GM12878 (cell line): ENCODE measurements around the gene SLA2. TPM values are rescaled to one million over a fixed set of nuclear protein-coding genes. Genes with fewer than 3 reads are reported as not detected.

Experiments used
- ATAC-seq: fragments of 200-7000 bp; cut with Tn5 transposase; 3 replicates; pipeline ENCODE4 v1.9.1; 2020; ENCODE audit warnings: mild to moderate bottlenecking, moderate library complexity
- BruUV-seq: library from RNA; stranded (reverse); fragments of 400-500 nt; replicated peaks from 2 replicates; lab custom pipeline; 2021; lab: Mats Ljungman, UMichigan
- CTCF ChIA-PET: fragments of 300-600 bp; sonication (Branson Sonifier 250); formaldehyde crosslinking; extraction: SDS; loops from one replicate; lab custom pipeline; 2021; ENCODE audit warnings: inconsistent platforms; lab: Yijun Ruan, JAX
- POLR2A ChIA-PET: fragments of 350-600 bp; formaldehyde crosslinking; extraction: SDS; loops from one replicate; lab custom pipeline; 2021; ENCODE audit warnings: inconsistent platforms; lab: Charles Lee
- RAD21 ChIA-PET: fragments of 300-600 bp; sonication (Branson Sonifier 250); formaldehyde crosslinking; loops from one replicate; lab custom pipeline; 2023; ENCODE audit warnings: antibody characterized with exemption; ENCODE audit not compliant: unreplicated experiment; lab: Charles Lee
- SMC1A ChIA-PET: fragments of 300-600 bp; sonication (Branson Sonifier 250); formaldehyde crosslinking; loops from one replicate; lab custom pipeline; 2023; ENCODE audit not compliant: unreplicated experiment, uncharacterized antibody; lab: Charles Lee
- DNase-seq: peaks from one replicate; pipeline ENCODE4 v3.0.0-alpha.2; 2011; ENCODE audit warnings: low read depth, low spot score
- FAIRE-seq: peaks from 3 replicates; lab custom pipeline; 2011; peaks lifted over from hg19 to GRCh38; lab: Jason Lieb, UNC
- H2AFZ ChIP-seq: 2 replicates; pipeline ENCODE4 v1.6.0; 2011; ENCODE audit warnings: low read depth, low read length, control low read depth; ENCODE audit not compliant: control insufficient read depth
- H3K27ac ChIP-seq: 2 replicates; pipeline ENCODE4 v1.5.1; 2011; ENCODE audit warnings: control low read depth; ENCODE audit not compliant: control insufficient read depth, insufficient read depth
- H3K27me3 ChIP-seq, 2 experiments: replicated peaks in 1 of 2; 2 replicates each; pipeline versions ENCODE4 v1.6.0 to v1.6.1; 2011; ENCODE audit warnings: low read length in 1 of 2; ENCODE audit not compliant: control insufficient read depth in 2 of 2, insufficient read depth in 2 of 2
- H3K36me3 ChIP-seq, 2 experiments: 2 replicates each; pipeline ENCODE4 v1.5.1; 2011; ENCODE audit warnings: low read length in 1 of 2; ENCODE audit not compliant: control insufficient read depth in 2 of 2, insufficient read depth in 2 of 2
- H3K4me1 ChIP-seq: 2 replicates; pipeline ENCODE4 v1.6.1; 2011; ENCODE audit warnings: mild to moderate bottlenecking, low read length, moderate library complexity, mixed read lengths; ENCODE audit not compliant: control insufficient read depth, insufficient read depth
- H3K4me2 ChIP-seq: 2 replicates; pipeline ENCODE4 v1.6.0; 2011; ENCODE audit warnings: control low read depth; ENCODE audit not compliant: control insufficient read depth, insufficient read depth
- H3K4me3 ChIP-seq: fragments of 200-600 bp; sonication (generic); 2 replicates; pipeline ENCODE4 v1.5.1; 2016
- H3K79me2 ChIP-seq: 2 replicates; pipeline ENCODE4 v1.6.0; 2011; ENCODE audit warnings: low read length; ENCODE audit not compliant: control insufficient read depth, insufficient read depth
- H3K9ac ChIP-seq: 2 replicates; pipeline ENCODE4 v1.8.0; 2011; ENCODE audit warnings: low read length, control low read depth, mixed read lengths; ENCODE audit not compliant: control insufficient read depth, insufficient read depth
- H3K9me3 ChIP-seq: replicated peaks from 3 replicates; pipeline ENCODE4 v1.5.1; 2011; ENCODE audit warnings: mild to moderate bottlenecking, low read length; ENCODE audit not compliant: control insufficient read depth, insufficient read depth
- H4K20me1 ChIP-seq: 2 replicates; pipeline ENCODE4 v1.6.0; 2011; ENCODE audit not compliant: control insufficient read depth, insufficient read depth
- BHLHE40 ChIP-seq, 2 experiments: fragments of 450-650 bp in 1 of 2; IDR thresholded peaks; 2 replicates each; pipeline ENCODE4 v1.6.1; 2011 to 2017; ENCODE audit warnings: low read depth in 2 of 2, borderline replicate concordance in 1 of 2, improper control_type of control experiment in 1 of 2, low read length in 1 of 2, mild to moderate bottlenecking in 1 of 2
- CEBPZ ChIP-seq: fragments of 150-350 bp; IDR thresholded peaks from 2 replicates; pipeline ENCODE4 v1.6.1; 2016; ENCODE audit warnings: low read depth, low read length
- HDAC6 ChIP-seq: fragments of 200-600 bp; sonication (generic); IDR thresholded peaks from one replicate; pipeline ENCODE4 v1.8.0; 2017; ENCODE audit warnings: antibody characterized with exemption; ENCODE audit not compliant: unreplicated experiment
- MYB ChIP-seq: fragments of 150-350 bp; IDR thresholded peaks from 2 replicates; pipeline ENCODE4 v1.6.1; 2014; ENCODE audit warnings: mild to moderate bottlenecking, low read depth, low read length, borderline replicate concordance
- POLR2A ChIP-seq: IDR thresholded peaks from 2 replicates; pipeline ENCODE4 v1.6.1; 2011; ENCODE audit warnings: low read depth, mild to moderate bottlenecking, low read length
- RAD21 ChIP-seq: IDR thresholded peaks from 2 replicates; pipeline ENCODE4 v1.6.1; 2011; ENCODE audit warnings: mild to moderate bottlenecking, low read depth, low read length, moderate library complexity; ENCODE audit not compliant: insufficient read depth
- RELA ChIP-seq: fragments of 450-650 bp; IDR thresholded peaks from 2 replicates; pipeline ENCODE4 v1.8.0; 2014; ENCODE audit warnings: borderline replicate concordance; ENCODE audit not compliant: partially characterized antibody
- STAT1 ChIP-seq: fragments of 450-650 bp; conservative IDR thresholded peaks from 2 replicates; pipeline ENCODE4 v1.6.1; 2014; ENCODE audit warnings: antibody characterized with exemption, mild to moderate bottlenecking
- ZBED1 ChIP-seq: IDR thresholded peaks from 2 replicates; pipeline ENCODE4 v1.6.1; 2016; ENCODE audit warnings: borderline replicate concordance
- WGBS: methylation state at CpG from one replicate; pipeline ENCODE4 v1.1.6; 2016; ENCODE audit warnings: low lambda C conversion rate; ENCODE audit not compliant: insufficient replicate concordance, insufficient coverage; ENCODE audit errors: missing lambda C conversion rate; 5-methylcytosine and 5-hydroxymethylcytosine counted together
- in situ Hi-C: fragments of 300-500 bp; cut with MboI; formaldehyde crosslinking; loops from 9 replicates; pipeline ENCODE4 v1.14.3; 2018; ENCODE audit warnings: mixed read lengths
- intact Hi-C: fragments of 100-400 bp; cut with micrococcal nuclease; formaldehyde crosslinking; loops from one replicate; pipeline ENCODE4 v1.14.2; 2022; ENCODE audit not compliant: unreplicated experiment
- polyA plus RNA-seq, 11 experiments: library from polyadenylated mRNA; depleted of rRNA in 4 of 11; unstranded in 6 of 11; stranded (reverse) in 5 of 11; fragments of >200 nt; fragmentation: Nextera tagmentation in 4 of 11; fragmentation: Illumina TruSeq in 1 of 11; extraction: Ambion mirVana in 4 of 11; extraction: Trizol in 1 of 11; gene quantifications; 1 replicate in 1 of 11; 2 replicates in 10 of 11; pipeline versions ENCODE4 v1.2.1 to v1.2.3, GENCODE V29; 2011 to 2016; ENCODE audit warnings: inconsistent platforms in 2 of 11, missing spikeins in 2 of 11, low read depth in 1 of 11
- total RNA-seq, 4 experiments: library from RNA; depleted of rRNA in 3 of 4; stranded (reverse); fragments of >200 nt in 3 of 4; fragmentation: Illumina TruSeq in 1 of 4; extraction: Trizol in 1 of 4; gene quantifications; 2 replicates each; pipeline versions ENCODE4 v1.2.1 to v1.2.3, GENCODE V29; 2013 to 2021
- TF ChIP-seq, protein P1 (sequence below): fragments of 450-650 bp; IDR thresholded peaks from 2 replicates; pipeline ENCODE4 v1.6.1; 2016; ENCODE audit warnings: mild to moderate bottlenecking
- TF ChIP-seq, protein P2 (sequence below): IDR thresholded peaks from 2 replicates; pipeline ENCODE4 v1.6.1; 2012; ENCODE audit warnings: mild to moderate bottlenecking, low read depth, low read length
- TF ChIP-seq, protein P3 (sequence below): fragments of 150-350 bp; IDR thresholded peaks from 2 replicates; pipeline ENCODE4 v1.6.1; 2014; ENCODE audit warnings: mild to moderate bottlenecking, low read depth, low read length

Gene SLA2
- total and polyA plus RNA-seq, 10 of the 15 experiments (the other 5 are each of a cell fraction or from before 2014, with no cell fraction given) = 0.29 to 3.3 (median 1.4) TPM

GRCh38 chr20:36569847-36570429, 76.1 kb downstream of the SLA2 start:
- ChIA-PET CTCF (interaction anchor here (1.3 kb wide), 1 partner anchor 204 kb away, joined by 3 read pairs; the partner anchor contains the start of gene DSN1), POLR2A (interaction anchor here (4.2 kb wide), 1 partner anchor 35 kb away, joined by 53 read pairs; the partner anchor contains the start of gene RAB5IF)
- TF ChIP-seq, protein P1, sequence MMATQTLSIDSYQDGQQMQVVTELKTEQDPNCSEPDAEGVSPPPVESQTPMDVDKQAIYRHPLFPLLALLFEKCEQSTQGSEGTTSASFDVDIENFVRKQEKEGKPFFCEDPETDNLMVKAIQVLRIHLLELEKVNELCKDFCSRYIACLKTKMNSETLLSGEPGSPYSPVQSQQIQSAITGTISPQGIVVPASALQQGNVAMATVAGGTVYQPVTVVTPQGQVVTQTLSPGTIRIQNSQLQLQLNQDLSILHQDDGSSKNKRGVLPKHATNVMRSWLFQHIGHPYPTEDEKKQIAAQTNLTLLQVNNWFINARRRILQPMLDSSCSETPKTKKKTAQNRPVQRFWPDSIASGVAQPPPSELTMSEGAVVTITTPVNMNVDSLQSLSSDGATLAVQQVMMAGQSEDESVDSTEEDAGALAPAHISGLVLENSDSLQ = no peak
- no peak for TF ChIP-seq STAT1
- TF ChIP-seq RAD21 = no peak
- no peak for TF ChIP-seq RELA
- no peak for TF ChIP-seq HDAC6
- TF ChIP-seq, protein P2, sequence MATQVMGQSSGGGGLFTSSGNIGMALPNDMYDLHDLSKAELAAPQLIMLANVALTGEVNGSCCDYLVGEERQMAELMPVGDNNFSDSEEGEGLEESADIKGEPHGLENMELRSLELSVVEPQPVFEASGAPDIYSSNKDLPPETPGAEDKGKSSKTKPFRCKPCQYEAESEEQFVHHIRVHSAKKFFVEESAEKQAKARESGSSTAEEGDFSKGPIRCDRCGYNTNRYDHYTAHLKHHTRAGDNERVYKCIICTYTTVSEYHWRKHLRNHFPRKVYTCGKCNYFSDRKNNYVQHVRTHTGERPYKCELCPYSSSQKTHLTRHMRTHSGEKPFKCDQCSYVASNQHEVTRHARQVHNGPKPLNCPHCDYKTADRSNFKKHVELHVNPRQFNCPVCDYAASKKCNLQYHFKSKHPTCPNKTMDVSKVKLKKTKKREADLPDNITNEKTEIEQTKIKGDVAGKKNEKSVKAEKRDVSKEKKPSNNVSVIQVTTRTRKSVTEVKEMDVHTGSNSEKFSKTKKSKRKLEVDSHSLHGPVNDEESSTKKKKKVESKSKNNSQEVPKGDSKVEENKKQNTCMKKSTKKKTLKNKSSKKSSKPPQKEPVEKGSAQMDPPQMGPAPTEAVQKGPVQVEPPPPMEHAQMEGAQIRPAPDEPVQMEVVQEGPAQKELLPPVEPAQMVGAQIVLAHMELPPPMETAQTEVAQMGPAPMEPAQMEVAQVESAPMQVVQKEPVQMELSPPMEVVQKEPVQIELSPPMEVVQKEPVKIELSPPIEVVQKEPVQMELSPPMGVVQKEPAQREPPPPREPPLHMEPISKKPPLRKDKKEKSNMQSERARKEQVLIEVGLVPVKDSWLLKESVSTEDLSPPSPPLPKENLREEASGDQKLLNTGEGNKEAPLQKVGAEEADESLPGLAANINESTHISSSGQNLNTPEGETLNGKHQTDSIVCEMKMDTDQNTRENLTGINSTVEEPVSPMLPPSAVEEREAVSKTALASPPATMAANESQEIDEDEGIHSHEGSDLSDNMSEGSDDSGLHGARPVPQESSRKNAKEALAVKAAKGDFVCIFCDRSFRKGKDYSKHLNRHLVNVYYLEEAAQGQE = no peak
- no peak for TF ChIP-seq POLR2A
- TF ChIP-seq BHLHE40 (IDR thresholded peaks at IDR 0.05; ENCODE audit: borderline replicate concordance in 1 of 2, low read depth in 2 of 2, low read length in 1 of 2) = no peak
- TF ChIP-seq CEBPZ = no peak
- TF ChIP-seq ZBED1 = no peak
- TF ChIP-seq, protein P3, sequence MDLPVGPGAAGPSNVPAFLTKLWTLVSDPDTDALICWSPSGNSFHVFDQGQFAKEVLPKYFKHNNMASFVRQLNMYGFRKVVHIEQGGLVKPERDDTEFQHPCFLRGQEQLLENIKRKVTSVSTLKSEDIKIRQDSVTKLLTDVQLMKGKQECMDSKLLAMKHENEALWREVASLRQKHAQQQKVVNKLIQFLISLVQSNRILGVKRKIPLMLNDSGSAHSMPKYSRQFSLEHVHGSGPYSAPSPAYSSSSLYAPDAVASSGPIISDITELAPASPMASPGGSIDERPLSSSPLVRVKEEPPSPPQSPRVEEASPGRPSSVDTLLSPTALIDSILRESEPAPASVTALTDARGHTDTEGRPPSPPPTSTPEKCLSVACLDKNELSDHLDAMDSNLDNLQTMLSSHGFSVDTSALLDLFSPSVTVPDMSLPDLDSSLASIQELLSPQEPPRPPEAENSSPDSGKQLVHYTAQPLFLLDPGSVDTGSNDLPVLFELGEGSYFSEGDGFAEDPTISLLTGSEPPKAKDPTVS = no peak
- no peak for TF ChIP-seq MYB

More at GRCh38 chr20:36569847-36570429, 76.1 kb downstream of the SLA2 start:
- no peak for ATAC-seq
- no peak overlapping the region for H3K9ac ChIP-seq
- H3K79me2 ChIP-seq = peaks cover 16% of the 10 kb centered on the region
- H3K4me1 ChIP-seq = peaks cover 2% of the 10 kb centered on the region; the same call in 1 of the 2 replicates
- H3K4me3 ChIP-seq = no peak overlapping the region
- no peaks in the 10 kb centered on the region for H3K27me3 ChIP-seq
- BruUV-seq = no TSS peak
- H2AFZ ChIP-seq = no peak overlapping the region
- in situ Hi-C loops (no loop called here), intact Hi-C loops (loop anchor here (10.0 kb wide), 1 partner anchor 105 kb away; no protein-coding TSS in a partner anchor)
- no peak overlapping the region for H3K4me2 ChIP-seq
- DNase-seq = no peak
- WGBS = 93% methylated on average over 7 of the region's 7 CpGs
- H4K20me1 ChIP-seq = no peaks in the 10 kb centered on the region
- no peak for FAIRE-seq
- ChIA-PET RAD21 (no interaction called here), SMC1A (interaction anchor here (2.7 to 8.0 kb wide), 2 partner anchors 12 to 33 kb away, joined by 13 to 83 read pairs; partner anchors contain the start of gene RAB5IF)
- no peak overlapping the region for H3K27ac ChIP-seq
- peaks cover 5% of the 10 kb centered on the region; the same call in 2 of the 3 replicates for H3K9me3 ChIP-seq
- no peaks in the 10 kb centered on the region for H3K36me3 ChIP-seq
